GM10847 (cell line): ENCODE measurements around the gene MEOX2.

ENCODE experiments used
- POLR2A ChIP-seq: IDR thresholded peaks from 2 replicates; pipeline ENCODE4 v1.6.1; 2011; ENCODE audit not compliant: insufficient read length; ENCODE audit errors: extremely low read depth

The MEOX2 gene

DNA sequence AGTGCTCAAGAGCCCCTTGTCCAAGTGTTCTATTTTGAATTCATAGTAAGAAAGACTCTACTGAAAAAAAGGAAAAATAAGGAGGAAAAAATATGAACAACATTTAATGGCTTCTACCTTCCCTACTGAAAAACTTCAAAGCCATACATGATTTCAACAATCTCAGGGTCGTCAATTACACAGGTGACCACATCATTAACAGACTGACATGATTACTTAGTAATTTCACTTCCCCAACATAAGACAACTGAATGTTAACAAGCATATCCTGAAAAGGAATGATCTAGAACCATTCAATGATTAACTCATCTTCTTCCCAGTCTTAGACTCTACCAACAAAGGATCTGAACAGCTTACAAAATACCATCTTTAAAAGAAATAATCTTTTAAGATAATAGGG is 34.8 kb downstream of the MEOX2 start:
- TF ChIP-seq POLR2A = no peak

DNA sequence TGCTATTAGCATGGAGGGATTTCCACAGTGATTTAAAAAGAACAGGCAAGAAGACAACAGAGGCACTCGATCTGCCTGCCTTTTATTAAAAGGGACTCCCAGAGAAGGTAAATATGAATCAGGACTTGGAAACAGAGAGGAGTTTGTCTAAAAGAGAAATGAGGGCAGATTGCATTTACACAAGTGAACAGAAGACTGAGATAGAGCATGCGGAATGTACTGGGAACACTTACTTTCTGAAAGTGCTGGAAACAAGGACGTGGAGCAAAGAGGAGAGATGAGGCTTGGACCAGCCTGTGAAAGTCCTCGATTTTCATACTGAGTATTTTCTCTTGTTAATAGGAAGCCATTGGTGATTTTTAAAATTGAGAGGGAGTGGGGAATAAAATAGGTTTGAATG is 35.7 kb downstream of the MEOX2 start:
- TF ChIP-seq POLR2A = no peak

DNA sequence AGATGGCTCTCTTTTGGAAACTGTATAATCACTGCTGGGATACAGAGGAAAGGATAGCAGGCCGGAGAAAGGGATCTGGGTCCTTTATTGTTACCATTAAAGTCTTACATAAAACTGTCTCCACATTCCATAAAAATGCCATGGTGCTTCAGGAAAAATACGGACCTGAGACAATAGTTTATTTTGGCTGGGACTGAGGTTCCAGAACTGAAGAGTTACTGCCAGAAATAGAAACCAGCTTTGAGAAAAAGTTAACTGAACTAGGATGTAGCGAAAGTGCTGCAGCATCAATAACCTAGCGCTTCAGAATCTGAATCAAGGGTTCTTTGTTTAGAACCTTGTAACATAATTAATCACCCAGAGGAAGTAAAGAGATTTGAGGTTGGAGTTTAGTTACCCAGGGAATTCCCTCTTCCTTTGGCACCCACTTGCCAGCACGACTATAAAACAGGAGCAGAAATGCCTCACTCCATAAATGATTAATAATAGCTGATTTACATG is 38.0 kb downstream of the MEOX2 start:
- TF ChIP-seq POLR2A = no peak

DNA sequence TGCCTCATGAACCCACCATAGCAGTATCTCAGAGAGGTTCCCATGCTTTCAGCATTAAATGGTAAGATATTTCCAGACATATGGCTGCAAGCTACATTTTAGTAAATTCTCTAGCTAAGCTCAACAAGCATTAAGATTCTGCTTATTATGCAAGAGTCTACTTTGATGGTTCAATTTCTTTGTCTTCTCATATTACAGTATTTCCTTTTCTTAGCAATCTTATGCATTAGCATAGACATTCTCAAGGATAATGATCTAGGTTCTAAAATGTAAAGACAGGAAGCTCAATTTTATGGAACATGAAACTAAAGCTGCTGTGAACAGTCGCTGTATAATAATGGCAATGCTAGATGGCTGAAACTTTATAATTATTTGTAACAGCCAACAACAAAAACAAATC is 39.2 kb downstream of the MEOX2 start:
- TF ChIP-seq POLR2A = no peak

DNA sequence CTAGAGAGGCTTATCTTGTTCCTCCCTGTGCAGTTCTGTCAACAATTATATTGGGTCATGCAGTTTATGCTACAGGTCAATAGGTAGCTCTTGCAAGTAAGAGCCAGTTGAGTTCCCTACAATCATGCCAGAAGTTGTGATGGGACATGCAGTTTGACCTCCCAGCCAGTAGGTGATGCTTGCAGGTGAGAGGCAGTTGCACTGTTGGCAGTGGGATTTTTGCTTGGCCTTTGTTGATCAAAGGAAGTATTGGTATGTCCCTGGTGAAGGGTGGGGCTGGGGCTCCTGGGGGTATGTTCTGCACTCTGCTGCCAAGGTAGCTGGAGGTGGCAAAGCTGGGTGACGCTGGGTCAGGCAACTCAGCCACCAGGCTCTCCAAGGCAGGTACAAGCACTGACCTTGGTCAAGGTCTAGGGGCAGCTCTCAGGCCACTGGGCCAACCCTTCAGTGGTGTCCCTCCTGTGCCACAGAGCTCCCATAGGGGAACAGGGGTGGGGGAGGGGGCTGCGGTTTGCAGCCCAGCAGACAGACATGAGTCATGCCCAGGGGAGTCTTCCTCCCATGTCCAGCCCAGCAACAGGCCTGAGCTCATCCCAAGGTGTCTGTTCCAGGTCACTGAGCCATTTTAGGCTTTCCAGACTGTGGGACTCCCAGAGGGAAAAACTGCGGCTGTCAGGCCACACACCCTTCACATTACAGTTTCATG is 43.3 kb downstream of the MEOX2 start:
- no peak for TF ChIP-seq POLR2A

DNA sequence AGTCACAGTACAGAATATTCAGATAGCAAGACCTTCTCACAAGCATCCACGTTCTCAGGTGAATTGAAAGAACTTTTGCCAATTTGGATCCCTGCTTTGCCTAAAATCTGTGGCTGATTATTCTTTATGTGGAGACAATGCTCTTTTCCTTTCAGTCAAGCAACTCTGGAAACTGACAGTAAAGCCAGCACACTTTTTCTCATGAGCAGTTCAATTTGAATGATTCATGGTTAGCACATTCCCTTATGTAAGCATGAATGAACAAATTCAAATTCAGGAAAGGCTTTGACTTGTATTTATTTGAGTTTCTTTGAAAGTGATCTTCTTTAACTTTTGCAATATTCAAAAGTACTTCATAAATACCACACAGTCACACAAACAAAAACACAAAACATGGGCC is 57.6 kb downstream of the MEOX2 start:
- TF ChIP-seq POLR2A = no peak

DNA sequence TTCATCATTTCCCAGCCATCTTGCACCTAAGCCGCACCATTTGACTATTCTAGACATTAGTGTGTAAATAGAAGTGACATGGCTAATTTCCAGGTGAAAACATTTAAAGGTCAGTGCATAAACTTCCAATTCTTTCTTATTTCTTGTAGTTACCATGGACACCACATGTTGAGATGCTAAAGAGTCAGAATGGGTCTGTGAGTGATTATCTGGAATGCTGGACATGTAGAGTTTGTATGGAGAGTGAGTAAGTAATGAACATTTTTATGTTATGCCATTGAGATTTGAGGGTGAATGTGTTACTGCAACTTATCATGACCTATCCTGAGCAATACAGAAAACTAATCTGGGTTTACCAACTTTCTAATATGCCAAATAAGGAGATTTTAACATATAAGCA is 60.4 kb downstream of the MEOX2 start:
- TF ChIP-seq POLR2A = no peak

DNA sequence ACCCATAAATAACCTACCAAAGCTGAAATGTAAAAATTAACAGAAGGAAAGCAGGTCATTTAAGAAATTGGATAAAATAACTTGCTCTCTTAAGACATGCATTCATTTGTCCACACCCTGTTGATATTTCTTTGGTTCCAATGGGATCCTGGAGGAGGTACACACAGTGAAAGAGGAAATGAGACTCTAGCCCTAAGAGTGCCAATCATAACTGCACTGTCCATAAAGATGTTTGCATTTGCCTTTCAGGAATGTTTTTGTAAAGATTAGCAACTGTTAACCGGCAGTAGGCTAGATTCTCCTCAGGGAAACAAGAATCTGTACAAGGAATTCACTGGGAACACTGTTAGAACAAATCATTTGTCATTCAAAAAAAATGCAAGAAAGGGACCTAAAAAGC is 61.0 kb downstream of the MEOX2 start:
- TF ChIP-seq POLR2A = no peak

DNA sequence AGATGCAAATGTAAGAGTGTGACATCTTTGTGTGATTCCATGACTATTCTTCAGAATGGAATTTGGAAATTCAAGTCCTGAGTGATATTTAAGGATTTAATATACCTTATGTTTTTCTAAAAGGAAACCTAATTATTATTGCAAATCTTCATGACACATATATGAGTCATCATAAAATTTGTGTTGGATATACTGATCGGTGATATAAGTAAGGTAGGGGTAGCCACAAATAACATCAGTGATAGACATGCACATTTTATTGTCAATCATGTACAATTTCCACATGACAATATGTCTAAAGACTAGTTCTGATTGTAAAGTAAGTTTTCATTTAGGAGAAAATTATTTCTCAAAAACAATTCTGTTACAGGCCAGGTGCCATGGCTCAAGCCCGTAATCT is 65.0 kb downstream of the MEOX2 start:
- no peak for TF ChIP-seq POLR2A

DNA sequence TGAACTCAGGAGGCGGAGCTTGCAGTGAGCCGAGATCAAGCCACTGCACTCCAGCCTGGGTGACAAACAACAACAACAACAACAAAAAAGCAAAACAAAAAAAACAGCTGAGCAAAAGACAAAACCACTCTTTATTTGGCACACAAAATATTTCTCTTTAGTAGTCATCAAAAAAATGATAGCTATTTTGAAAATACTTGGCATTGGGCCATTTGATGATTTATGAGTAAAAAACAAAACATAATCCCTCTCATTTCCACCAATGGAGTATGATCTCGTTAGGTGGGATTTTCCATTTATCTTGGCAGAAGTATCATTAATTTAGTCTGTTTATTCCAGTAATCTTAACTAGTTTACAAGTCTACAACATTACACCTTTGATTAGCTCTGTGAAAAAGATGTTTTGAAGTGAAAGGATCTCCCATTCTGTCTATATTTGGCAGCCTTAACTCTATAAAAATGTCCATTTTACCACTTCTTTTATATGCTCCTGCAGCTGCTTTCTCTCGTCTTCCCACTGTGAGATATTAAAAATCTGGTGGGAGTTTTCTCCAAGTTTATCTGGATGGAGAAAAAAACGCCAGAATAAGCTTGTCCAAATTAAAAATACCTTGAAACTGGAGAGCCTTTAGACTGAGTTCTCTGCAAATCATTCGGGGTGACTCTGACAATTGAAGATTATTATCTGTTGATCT is 65.8 kb downstream of the MEOX2 start:
- no peak for TF ChIP-seq POLR2A

DNA sequence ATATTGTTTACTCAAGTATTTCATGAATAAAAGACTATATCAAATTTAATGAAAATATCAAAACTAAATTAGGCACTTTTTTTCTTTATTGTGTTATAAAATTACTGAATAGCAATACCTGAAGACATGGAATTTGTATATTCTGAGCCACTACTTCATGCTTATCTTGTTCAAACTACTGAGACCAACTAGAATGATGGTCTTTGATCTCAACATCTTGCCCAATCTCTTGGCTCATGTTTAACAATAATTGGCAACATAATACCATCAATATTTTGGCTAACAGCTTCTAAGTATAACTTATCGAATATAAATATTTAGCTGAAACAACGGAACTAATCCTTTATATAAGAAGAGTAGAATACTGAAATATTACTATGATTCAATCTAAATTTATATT is 68.2 kb downstream of the MEOX2 start:
- TF ChIP-seq POLR2A = no peak

DNA sequence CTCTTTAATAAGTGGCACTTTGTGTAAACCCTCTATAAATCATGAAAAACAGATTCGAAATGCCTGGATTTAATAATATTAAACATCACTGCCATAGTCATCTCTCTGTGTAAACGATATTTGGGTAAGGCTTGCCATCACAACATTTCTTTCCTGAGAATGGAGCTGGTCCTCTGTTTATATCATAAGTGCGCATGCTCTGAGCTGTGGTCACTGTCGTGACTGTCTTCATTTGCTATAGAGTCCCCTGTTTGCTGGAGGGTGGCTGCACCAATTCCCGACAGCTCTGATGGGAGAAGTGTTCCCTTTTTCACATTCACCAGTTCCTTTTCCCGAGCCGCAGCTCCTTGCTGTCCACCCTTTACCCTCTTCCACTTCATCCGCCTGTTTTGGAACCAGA is 74.3 kb downstream of the MEOX2 start:
- TF ChIP-seq POLR2A = no peak

DNA sequence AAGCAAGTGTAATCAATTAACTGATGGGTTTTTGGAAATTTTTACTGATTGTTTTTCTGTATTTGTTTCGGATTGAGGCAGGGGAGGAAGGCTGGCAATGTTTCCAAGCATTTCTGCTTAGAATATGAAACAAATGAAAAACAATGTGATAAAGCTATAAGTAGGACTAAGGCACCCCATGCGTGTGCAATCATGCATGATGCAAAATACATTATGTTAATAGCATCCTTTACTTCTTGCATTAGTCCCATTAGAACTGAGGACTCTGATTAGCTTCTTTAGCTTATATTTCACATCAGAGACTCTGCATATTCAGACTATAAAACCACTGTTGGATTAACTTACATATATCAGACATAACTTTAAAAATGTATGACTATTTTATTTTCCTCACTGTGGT is 76.0 kb downstream of the MEOX2 start:
- TF ChIP-seq POLR2A = no peak

DNA sequence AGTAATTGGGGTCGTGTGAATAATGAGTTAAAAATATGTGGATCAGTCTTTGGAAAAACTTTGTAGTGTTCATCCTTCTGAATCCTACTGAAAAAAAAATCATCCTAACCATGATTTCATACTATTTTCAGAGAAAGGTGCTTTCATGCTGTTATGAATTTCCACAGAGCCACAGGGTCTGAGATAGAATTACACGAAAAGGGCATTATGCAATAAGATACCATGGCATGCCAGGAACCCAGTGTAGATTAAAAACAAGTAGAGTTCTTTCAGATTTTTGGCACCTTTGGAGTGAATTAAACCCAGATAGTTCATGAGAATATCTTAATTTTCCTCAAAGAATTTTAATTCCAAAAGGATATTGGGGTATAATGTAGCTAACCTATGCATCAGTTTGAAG is 77.2 kb downstream of the MEOX2 start:
- TF ChIP-seq POLR2A = no peak

DNA sequence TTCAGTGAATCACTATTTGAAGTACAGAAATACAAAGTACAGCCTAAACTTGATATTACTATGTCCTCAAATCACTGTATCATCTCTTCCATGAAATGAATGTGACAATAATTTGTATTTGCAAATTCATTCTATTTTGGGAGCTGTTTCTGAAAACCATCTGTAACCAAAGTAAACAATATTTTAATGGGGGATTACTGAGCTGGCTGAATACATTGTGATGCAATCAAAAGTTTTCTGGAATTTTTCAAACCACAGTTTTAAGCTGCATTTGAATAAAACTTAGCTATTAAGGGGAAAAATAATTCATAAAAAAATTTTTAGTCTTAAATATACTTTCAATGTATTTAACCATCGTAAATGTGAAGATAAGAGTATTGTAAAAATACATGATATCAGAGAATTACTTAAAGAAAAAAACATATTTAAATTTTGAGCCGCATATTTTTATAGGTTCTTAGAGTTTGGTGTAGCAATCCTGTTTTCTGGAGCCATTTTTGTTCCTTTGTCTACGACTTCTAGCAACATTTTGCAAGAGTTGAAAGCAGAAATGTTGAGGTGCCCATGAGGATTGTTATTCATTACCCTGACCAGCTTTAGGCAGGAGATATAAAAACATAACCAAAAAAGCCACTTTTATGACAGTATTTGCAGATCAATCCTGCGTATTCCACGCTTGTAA is 78.8 kb downstream of the MEOX2 start:
- no peak for TF ChIP-seq POLR2A

DNA sequence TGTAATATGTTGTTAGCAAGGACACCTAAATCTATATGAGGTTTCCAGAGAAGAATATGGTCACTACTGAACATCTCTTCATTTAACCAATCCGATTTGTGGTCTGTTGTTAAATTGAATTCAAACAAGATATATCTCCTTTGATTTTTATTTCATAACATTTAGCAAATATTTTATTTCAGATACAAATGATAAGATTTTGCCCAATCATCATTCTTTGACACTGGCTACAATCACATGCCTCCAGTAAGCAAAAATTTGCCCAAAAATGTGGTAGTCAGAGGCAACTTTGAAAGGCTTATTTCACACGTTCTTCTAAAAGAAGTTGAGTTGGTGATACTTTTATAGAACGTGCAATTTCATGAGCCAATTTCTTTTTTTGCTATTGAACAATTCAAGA is 79.9 kb downstream of the MEOX2 start:
- TF ChIP-seq POLR2A = no peak
